CD4-positive, CD25-positive, alpha-beta regulatory T cell (primary cell): Measurements from ENCODE around the gene LCLAT1. TPM values are rescaled to one million over a fixed set of nuclear protein-coding genes. Genes with fewer than 3 reads are reported as not detected.

Source experiments
- ATAC-seq, 2 donors: fragments of 150-1000 bp; cut with Tn5 transposase; one replicate each; pipeline ENCODE4 v1.10.0; 2021; ENCODE audit warnings: low read depth in 2 of 2, moderate number of reproducible peaks in 2 of 2, moderate library complexity in 1 of 2
- DNase-seq, 3 donors: peaks; one replicate each; pipeline versions ENCODE4 v3.0.0 to v3.0.0-alpha.2; 2012 to 2022; ENCODE audit warnings: mixed read lengths in 1 of 3
- H3K27ac ChIP-seq: one replicate; pipeline ENCODE4 v1.7.0; 2013; ENCODE audit warnings: mild to moderate bottlenecking, low read length; ENCODE audit not compliant: insufficient read depth, poor library complexity, severe bottlenecking
- H3K27me3 ChIP-seq: one replicate; pipeline ENCODE4 v1.7.0; 2013; ENCODE audit warnings: low read length; ENCODE audit not compliant: control insufficient read depth, insufficient read depth
- H3K36me3 ChIP-seq: one replicate; pipeline ENCODE4 v1.7.0; 2013; ENCODE audit warnings: mild to moderate bottlenecking, low read length, moderate library complexity; ENCODE audit not compliant: control insufficient read depth, insufficient read depth
- H3K4me1 ChIP-seq: 2 replicates; pipeline ENCODE4 v1.7.0; 2013; ENCODE audit warnings: mild to moderate bottlenecking, low read length; ENCODE audit not compliant: insufficient read depth, control insufficient read depth, poor library complexity, severe bottlenecking
- H3K4me3 ChIP-seq: one replicate; pipeline ENCODE4 v1.7.0; 2013; ENCODE audit warnings: low read depth, mild to moderate bottlenecking, low read length, moderate library complexity
- H3K9me3 ChIP-seq, 2 experiments: 1 replicate in 1 of 2; 2 replicates in 1 of 2; pipeline ENCODE4 v1.7.0; 2013; ENCODE audit warnings: low read length in 2 of 2, mild to moderate bottlenecking in 1 of 2, moderate library complexity in 1 of 2; ENCODE audit not compliant: control insufficient read depth in 2 of 2
- H3K27ac Mint-ChIP-seq, 3 donors: one replicate each; pipeline ENCODE4 v1.8.0; 2020 to 2022; ENCODE audit warnings: mild to moderate bottlenecking in 3 of 3, mixed read lengths in 3 of 3, moderate library complexity in 2 of 3
- H3K27me3 Mint-ChIP-seq: one replicate; pipeline ENCODE4 v1.8.0; 2022; ENCODE audit warnings: mild to moderate bottlenecking, mixed read lengths
- H3K36me3 Mint-ChIP-seq: one replicate; pipeline ENCODE4 v1.8.0; 2020; ENCODE audit warnings: mixed read lengths
- H3K4me1 Mint-ChIP-seq, 4 donors: one replicate each; pipeline ENCODE4 v1.8.0; 2020 to 2022; ENCODE audit warnings: mixed read lengths in 4 of 4, mild to moderate bottlenecking in 1 of 4
- H3K4me3 Mint-ChIP-seq, 4 donors: one replicate each; pipeline ENCODE4 v1.8.0; 2020 to 2022; ENCODE audit warnings: mild to moderate bottlenecking in 4 of 4, mixed read lengths in 4 of 4, moderate library complexity in 3 of 4
- H3K9me3 Mint-ChIP-seq, 7 donors: one replicate each; pipeline ENCODE4 v1.8.0; 2020 to 2022; ENCODE audit warnings: mixed read lengths in 7 of 7, mild to moderate bottlenecking in 3 of 7, moderate library complexity in 2 of 7
- polyA plus RNA-seq, 4 donors: library from polyadenylated mRNA; unstranded; fragments of 300-500 nt; fragmentation: Illumina TruSeq; gene quantifications; one replicate each; pipeline ENCODE4 v1.2.3, GENCODE V29; 2021
- total RNA-seq: library from RNA; stranded (reverse); gene quantifications from one replicate; pipeline ENCODE4 v1.2.3, GENCODE V29; 2022

The LCLAT1 gene
- total and polyA plus RNA-seq, 5 donors from 2014 or later = 4.8 to 25.2 (median 9.2) TPM

- Mint-ChIP-seq H3K4me3 (no peak overlapping the region), H3K27ac (peak overlapping the region in 1 of 3 donors; percentile 55), H3K4me1 (peaks cover under 1 to 37% (median 19%) of the 10 kb centered on the region in 4 donors), H3K36me3 (peaks cover 10% of the 10 kb centered on the region), H3K27me3 (no peaks in the 10 kb centered on the region), H3K9me3 (peaks cover 0 to 15% (median 6%) of the 10 kb centered on the region in 7 donors)
- DNase-seq (no peak), ATAC-seq (no peak)
- Histone ChIP-seq H3K9me3 (peaks cover 6 to 10% of the 10 kb centered on the region in 2 experiments), H3K27me3 (no peaks in the 10 kb centered on the region), H3K27ac (no peak overlapping the region), H3K36me3 (no peaks in the 10 kb centered on the region), H3K4me1 (no peaks in the 10 kb centered on the region), H3K4me3 (no peak overlapping the region)
Measured at GRCh38 chr2:30514134-30514847, 67.2 kb downstream of the LCLAT1 start.

DNA sequence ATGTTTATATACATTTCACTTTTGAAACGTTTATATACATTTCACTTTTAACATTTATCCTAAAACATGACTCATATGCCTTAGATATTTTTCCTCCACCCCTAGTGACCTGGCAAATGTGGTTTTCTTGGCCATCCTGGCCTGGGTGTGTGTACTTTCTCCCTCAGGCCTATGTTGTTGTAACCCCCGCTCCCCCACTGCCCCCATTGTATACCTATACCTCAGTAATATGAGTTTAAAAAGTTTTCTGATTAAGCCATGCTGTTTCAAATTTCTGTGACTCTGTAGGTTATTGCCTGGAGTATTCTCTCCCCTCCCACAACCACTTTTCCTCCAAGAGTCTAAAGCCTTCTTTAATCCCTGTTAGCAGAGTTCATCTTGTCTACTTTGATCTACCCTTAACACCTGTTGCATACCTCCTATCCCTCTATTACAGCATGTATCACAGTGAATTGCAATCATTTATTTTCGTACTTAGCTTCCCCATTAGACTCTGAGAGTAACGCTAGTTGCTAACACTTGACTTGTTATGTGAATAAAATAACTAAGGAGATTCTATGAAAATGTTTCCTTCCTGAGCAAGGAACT is 67.9 kb downstream of the LCLAT1 start:
- Histone ChIP-seq H3K27ac (no peak overlapping the region), H3K27me3 (no peaks in the 10 kb centered on the region), H3K4me3 (no peak overlapping the region), H3K9me3 (peaks cover 6 to 16% of the 10 kb centered on the region in 2 experiments), H3K36me3 (peaks cover 5% of the 10 kb centered on the region), H3K4me1 (no peaks in the 10 kb centered on the region)
- Mint-ChIP-seq H3K4me1 (peaks cover 0 to 32% (median 18%) of the 10 kb centered on the region in 4 donors), H3K27ac (no peak overlapping the region), H3K9me3 (peaks cover 0 to 17% (median 5%) of the 10 kb centered on the region in 7 donors), H3K27me3 (no peaks in the 10 kb centered on the region), H3K36me3 (peaks cover 15% of the 10 kb centered on the region), H3K4me3 (no peak overlapping the region)
- DNase-seq = no peak
- no peak for ATAC-seq

GRCh38 chr2:30516166-30516565 is 69.1 kb downstream of the LCLAT1 start:
- H3K4me1 Mint-ChIP-seq = peaks cover 0 to 22% (median 13%) of the 10 kb centered on the region in 4 donors
- no peaks in the 10 kb centered on the region for H3K27me3 Mint-ChIP-seq
- H3K27ac Mint-ChIP-seq = no peak overlapping the region
- H3K4me1 ChIP-seq = no peaks in the 10 kb centered on the region
- H3K4me3 Mint-ChIP-seq = no peak overlapping the region
- H3K36me3 Mint-ChIP-seq = peaks cover 20% of the 10 kb centered on the region
- peaks cover 0 to 17% (median 5%) of the 10 kb centered on the region in 7 donors for H3K9me3 Mint-ChIP-seq
- ATAC-seq (no peak), DNase-seq (no peak)
- H3K27ac ChIP-seq = no peak overlapping the region
- H3K9me3 ChIP-seq = peaks cover 6 to 21% of the 10 kb centered on the region in 2 experiments
- peaks cover 5% of the 10 kb centered on the region for H3K36me3 ChIP-seq
- H3K4me3 ChIP-seq = no peak overlapping the region
- H3K27me3 ChIP-seq = no peaks in the 10 kb centered on the region

GRCh38 chr2:30519796-30520195 is 72.8 kb downstream of the LCLAT1 start:
- H3K4me3 ChIP-seq = no peak overlapping the region
- Mint-ChIP-seq H3K4me1 (peaks cover 0 to 20% (median 8%) of the 10 kb centered on the region in 4 donors), H3K36me3 (peaks cover 22% of the 10 kb centered on the region), H3K9me3 (peaks cover 0 to 18% (median 5%) of the 10 kb centered on the region in 7 donors), H3K27ac (no peak overlapping the region), H3K4me3 (no peak overlapping the region), H3K27me3 (no peaks in the 10 kb centered on the region)
- H3K27me3 ChIP-seq = no peaks in the 10 kb centered on the region
- ATAC-seq = no peak
- H3K4me1 ChIP-seq = no peaks in the 10 kb centered on the region
- no peak overlapping the region for H3K27ac ChIP-seq
- DNase-seq = no peak
- peaks cover 6 to 21% of the 10 kb centered on the region in 2 experiments for H3K9me3 ChIP-seq
- peaks cover 5% of the 10 kb centered on the region for H3K36me3 ChIP-seq

DNA sequence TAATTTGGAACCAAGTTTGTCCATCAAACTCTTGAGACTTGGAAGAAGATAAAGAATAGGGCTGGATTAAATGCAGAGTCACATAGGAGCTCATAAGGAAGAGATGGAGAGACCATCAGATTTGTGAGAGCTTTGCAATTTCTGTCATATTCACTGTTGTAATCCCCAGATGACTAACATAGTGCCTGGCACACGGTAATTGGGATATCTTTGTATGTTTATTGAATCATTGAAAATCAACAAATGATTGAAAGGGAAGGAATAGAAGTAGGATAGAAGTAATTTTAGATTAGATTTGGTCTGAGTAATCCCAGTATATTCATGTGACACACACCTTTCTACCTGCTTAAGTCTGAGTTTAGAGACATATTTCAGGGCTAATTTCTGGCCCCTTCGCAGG is 75.4 kb downstream of the LCLAT1 start:
- Histone ChIP-seq H3K9me3 (peaks cover 8 to 21% of the 10 kb centered on the region in 2 experiments), H3K27ac (no peak overlapping the region), H3K4me3 (no peak overlapping the region), H3K27me3 (no peaks in the 10 kb centered on the region), H3K4me1 (no peaks in the 10 kb centered on the region), H3K36me3 (peaks cover 10% of the 10 kb centered on the region)
- ATAC-seq = no peak
- Mint-ChIP-seq H3K36me3 (peaks cover 37% of the 10 kb centered on the region), H3K27ac (peak overlapping the region in 2 of 3 donors; percentile 11 to 26), H3K9me3 (peaks cover 0 to 28% (median 4%) of the 10 kb centered on the region in 7 donors), H3K4me1 (peaks cover 0 to 18% (median 7%) of the 10 kb centered on the region in 4 donors), H3K27me3 (no peaks in the 10 kb centered on the region), H3K4me3 (no peak overlapping the region)
- DNase-seq = no peak

DNA sequence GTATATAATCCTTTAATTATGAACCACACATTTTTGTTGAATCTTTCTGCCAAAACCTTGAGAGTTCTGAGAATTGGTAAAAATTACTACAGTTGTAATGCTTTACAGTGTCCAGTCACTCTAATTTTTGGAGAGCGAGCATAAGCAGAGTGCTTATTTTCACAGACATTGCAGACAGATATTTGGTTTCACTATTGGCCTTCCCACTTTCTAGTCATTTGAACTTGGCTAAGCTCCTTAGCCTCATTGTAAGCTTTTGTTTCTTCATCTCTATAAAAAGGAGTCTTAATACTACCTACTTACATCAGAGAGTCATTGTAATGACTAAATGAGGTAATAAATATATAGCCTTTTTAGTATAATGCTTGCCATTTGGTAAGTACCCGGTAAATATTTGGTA is 80.4 kb downstream of the LCLAT1 start:
- H3K9me3 Mint-ChIP-seq = peaks cover 0 to 9% (median 1%) of the 10 kb centered on the region in 7 donors
- DNase-seq (no peak), ATAC-seq (no peak)
- H3K4me1 Mint-ChIP-seq = peaks cover 4 to 18% (median 6%) of the 10 kb centered on the region in 4 donors
- Histone ChIP-seq H3K4me1 (no peaks in the 10 kb centered on the region), H3K36me3 (peaks cover 5% of the 10 kb centered on the region), H3K4me3 (no peak overlapping the region), H3K9me3 (peaks cover 0 to 2% of the 10 kb centered on the region in 2 experiments), H3K27ac (no peak overlapping the region), H3K27me3 (no peaks in the 10 kb centered on the region)
- no peak overlapping the region for H3K4me3 Mint-ChIP-seq
- H3K27me3 Mint-ChIP-seq = no peaks in the 10 kb centered on the region
- no peak overlapping the region for H3K27ac Mint-ChIP-seq
- H3K36me3 Mint-ChIP-seq = peaks cover 29% of the 10 kb centered on the region

DNA sequence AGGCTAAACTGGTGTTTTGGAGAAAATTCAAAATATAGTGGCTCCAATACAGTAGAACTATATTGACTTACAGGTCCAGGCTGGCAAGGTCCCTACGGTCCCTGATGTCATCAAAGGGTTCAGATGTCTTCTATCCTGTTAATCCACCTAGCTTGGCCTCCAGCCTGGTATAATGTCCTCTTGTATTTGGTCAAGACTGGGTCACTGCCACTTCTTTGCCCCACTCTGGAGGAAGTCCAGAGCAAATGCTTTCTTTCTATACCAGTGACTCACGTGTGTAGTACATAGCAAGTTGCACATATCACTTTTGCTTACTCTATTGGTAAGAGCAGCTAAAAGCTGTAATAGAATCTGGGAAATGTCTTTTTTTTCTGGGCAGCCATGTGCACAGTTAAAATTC is 80.8 kb downstream of the LCLAT1 start:
- DNase-seq = no peak

More for the DNA sequence above, 80.8 kb downstream of the LCLAT1 start:
- H3K27ac Mint-ChIP-seq = no peak overlapping the region
- no peak overlapping the region for H3K4me3 Mint-ChIP-seq
- peaks cover 0 to 2% of the 10 kb centered on the region in 2 experiments for H3K9me3 ChIP-seq
- H3K36me3 ChIP-seq = peaks cover 5% of the 10 kb centered on the region
- H3K27ac ChIP-seq = no peak overlapping the region
- H3K27me3 ChIP-seq = no peaks in the 10 kb centered on the region
- no peaks in the 10 kb centered on the region for H3K4me1 ChIP-seq
- no peaks in the 10 kb centered on the region for H3K27me3 Mint-ChIP-seq
- ATAC-seq = no peak
- peaks cover 31% of the 10 kb centered on the region for H3K36me3 Mint-ChIP-seq
- H3K9me3 Mint-ChIP-seq = peaks cover 0 to 9% (median 1%) of the 10 kb centered on the region in 7 donors
- H3K4me3 ChIP-seq = no peak overlapping the region
- H3K4me1 Mint-ChIP-seq = peaks cover 4 to 15% (median 5%) of the 10 kb centered on the region in 4 donors
